GM12865 (cell line): ENCODE data around the gene HIC1.

Experiments used
- DNase-seq: peaks from one replicate; pipeline ENCODE4 v3.0.0; 2010; ENCODE audit warnings: low read depth
- H3K4me3 ChIP-seq: 2 replicates; pipeline ENCODE4 v1.5.1; 2011; ENCODE audit warnings: mild to moderate bottlenecking, low read depth, low read length, control low read depth
- TF ChIP-seq, protein P1 (sequence below): IDR thresholded peaks from 2 replicates; pipeline ENCODE4 v1.5.1; 2011; ENCODE audit warnings: low read length, control low read depth, low read depth, inconsistent platforms; ENCODE audit not compliant: insufficient read depth; ENCODE audit errors: missing control alignments

HIC1 gene

DNA sequence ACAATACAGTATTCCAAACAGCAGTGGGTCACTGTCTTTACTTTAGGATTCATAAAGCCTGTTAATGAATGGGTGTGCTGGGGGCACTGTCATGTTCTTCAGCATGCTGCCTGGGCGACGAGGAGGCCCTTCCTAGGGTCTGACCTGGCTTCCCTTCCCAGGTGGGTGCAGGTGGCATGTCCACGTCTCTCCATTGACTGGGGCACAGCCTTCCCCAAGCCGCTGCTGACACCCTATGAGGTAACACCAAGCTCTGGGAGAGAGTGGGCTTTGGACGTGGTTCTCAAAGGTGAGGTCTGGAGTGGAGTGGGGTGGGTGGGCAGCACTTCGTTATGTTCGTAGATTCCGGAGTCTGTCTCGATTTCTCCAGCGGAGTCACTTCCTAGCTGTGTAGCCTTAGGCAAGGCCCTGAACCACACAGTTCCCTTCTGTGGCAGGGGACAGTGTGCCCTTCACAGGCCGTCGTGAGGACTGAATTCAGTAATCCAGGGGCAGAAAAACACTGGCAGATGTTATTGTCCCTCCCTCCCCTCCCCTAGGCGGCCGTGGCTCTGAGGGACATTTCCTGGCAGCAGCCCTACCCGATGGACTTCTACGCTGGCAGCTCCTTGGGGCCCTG is 13.9 kb upstream of the HIC1 start:
- H3K4me3 ChIP-seq: peak overlapping the region; percentile 51; the same call in 1 of the 2 replicates
- TF ChIP-seq, protein P1, sequence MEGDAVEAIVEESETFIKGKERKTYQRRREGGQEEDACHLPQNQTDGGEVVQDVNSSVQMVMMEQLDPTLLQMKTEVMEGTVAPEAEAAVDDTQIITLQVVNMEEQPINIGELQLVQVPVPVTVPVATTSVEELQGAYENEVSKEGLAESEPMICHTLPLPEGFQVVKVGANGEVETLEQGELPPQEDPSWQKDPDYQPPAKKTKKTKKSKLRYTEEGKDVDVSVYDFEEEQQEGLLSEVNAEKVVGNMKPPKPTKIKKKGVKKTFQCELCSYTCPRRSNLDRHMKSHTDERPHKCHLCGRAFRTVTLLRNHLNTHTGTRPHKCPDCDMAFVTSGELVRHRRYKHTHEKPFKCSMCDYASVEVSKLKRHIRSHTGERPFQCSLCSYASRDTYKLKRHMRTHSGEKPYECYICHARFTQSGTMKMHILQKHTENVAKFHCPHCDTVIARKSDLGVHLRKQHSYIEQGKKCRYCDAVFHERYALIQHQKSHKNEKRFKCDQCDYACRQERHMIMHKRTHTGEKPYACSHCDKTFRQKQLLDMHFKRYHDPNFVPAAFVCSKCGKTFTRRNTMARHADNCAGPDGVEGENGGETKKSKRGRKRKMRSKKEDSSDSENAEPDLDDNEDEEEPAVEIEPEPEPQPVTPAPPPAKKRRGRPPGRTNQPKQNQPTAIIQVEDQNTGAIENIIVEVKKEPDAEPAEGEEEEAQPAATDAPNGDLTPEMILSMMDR: no peak
- DNase-seq: no peak

- peak within 1 kb of the TSS; percentile 90 for H3K4me3 ChIP-seq
- TF ChIP-seq, protein P1: peak; percentile 58
- peak; percentile 97 for DNase-seq
Observed at GRCh38 chr17:2041561-2042389, 13.1 kb upstream of the HIC1 start, which contains the start of gene OVCA2. Gene OVCA2, plus strand, starts transcription at chr17:2042022. Its CDS starts 26 bp downstream, at chr17:2042048.

DNA sequence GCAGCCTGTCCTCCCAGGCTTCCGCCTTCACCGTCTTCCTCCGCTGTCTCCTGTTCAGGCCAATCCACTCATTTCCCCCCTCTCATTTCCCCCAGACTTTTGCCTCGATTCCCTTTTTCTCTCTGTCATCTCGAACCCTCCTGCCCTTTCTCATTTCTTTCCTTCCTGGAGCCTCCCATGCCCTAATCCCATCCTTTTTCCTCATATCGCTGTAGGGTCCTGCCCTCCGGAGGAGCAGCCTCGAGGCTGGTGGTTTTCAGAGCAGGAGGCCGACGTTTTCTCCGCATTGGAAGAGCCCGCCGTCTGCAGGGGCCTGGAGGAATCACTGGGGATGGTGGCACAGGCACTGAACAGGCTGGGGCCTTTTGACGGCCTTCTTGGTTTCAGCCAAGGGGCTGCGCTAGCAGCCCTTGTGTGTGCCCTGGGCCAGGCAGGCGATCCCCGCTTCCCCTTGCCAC is 12.5 kb upstream of the HIC1 start:
- DNase-seq: peak; percentile 45
- TF ChIP-seq, protein P1: no peak
- H3K4me3 ChIP-seq: peak overlapping the region; percentile 90

- H3K4me3 ChIP-seq: peak overlapping the region; percentile 90
- no peak for DNase-seq
- TF ChIP-seq, protein P1: no peak
Observed at GRCh38 chr17:2042933-2043332, 12.0 kb upstream of the HIC1 start.

GRCh38 chr17:2043785-2044184 is 11.1 kb upstream of the HIC1 start:
- no peak overlapping the region for H3K4me3 ChIP-seq
- no peak for DNase-seq
- TF ChIP-seq, protein P1: no peak

DNA sequence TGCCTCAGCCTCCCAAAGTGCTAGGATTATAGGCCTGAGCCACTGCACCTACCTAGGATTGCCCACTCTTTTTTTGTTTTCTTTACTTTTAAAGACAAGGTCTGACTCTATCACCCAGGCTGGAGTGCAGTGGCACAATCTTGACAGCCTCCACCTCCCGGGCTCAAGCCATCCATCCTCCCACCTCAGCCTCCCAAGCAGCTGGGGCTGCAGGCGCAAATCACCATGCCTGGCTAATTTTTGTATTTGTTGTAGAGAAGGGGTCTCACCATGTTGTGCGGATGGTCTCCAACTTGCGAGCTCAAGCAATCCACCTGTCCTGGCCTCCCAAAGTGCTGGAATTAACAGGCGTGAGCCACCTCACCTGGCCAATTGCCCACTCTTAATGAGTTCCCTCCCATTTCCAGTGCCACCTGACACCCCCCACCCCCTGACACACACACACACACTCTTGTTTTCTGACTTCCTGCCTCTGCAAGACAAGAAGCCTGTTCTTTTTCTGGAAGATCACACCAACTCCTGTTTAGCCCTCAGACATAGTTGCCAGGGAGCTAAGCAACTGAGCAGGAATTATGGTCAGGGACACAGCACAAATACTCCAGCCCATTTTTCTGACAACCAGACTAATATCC is 10.5 kb upstream of the HIC1 start:
- no peak for DNase-seq
- H3K4me3 ChIP-seq: no peak overlapping the region
- TF ChIP-seq, protein P1: no peak
